AG04450 (cell line): Measurements from ENCODE around the gene AGTPBP1. TPM values are rescaled to one million over a fixed set of nuclear protein-coding genes. Genes with fewer than 3 reads are reported as not detected.

Experiments used
- CTCF ChIA-PET: fragments of 300-600, 350-600 bp; formaldehyde crosslinking; extraction: SDS; loops from one replicate; lab custom pipeline; 2022; ENCODE audit warnings: antibody characterized with exemption, inconsistent platforms; lab: Charles Lee
- POLR2A ChIA-PET: fragments of 350-600 bp; formaldehyde crosslinking; extraction: SDS; loops from one replicate; lab custom pipeline; 2021; ENCODE audit warnings: antibody characterized with exemption, inconsistent platforms; lab: Yijun Ruan, JAX
- DNase-seq: peaks from one replicate; pipeline ENCODE4 v3.0.0-alpha.2; 2011; ENCODE audit warnings: low read depth, low spot score
- H3K27ac ChIP-seq: one replicate; pipeline ENCODE4 v1.5.1; 2012; ENCODE audit warnings: low read depth, low read length, control low read depth
- H3K27me3 ChIP-seq: one replicate; pipeline ENCODE4 v1.6.0; 2012; ENCODE audit warnings: low read length; ENCODE audit not compliant: control insufficient read depth, insufficient read depth
- H3K4me3 ChIP-seq: 2 replicates; pipeline ENCODE4 v1.5.1; 2011; ENCODE audit warnings: mild to moderate bottlenecking, low read depth, low read length, control low read depth
- H3K9me3 ChIP-seq: 2 replicates; pipeline ENCODE4 v1.5.1; 2012; ENCODE audit warnings: low read length; ENCODE audit not compliant: control insufficient read depth, insufficient read depth
- CTCF ChIP-seq: IDR thresholded peaks from 2 replicates; pipeline ENCODE4 v1.5.1; 2011; ENCODE audit warnings: low read depth, low read length, control low read depth, inconsistent platforms
- polyA plus RNA-seq: library from polyadenylated mRNA; depleted of rRNA; stranded (reverse); fragments of >200 nt; gene quantifications from 2 replicates; pipeline ENCODE4 v1.2.3, GENCODE V29; 2011

AGTPBP1 gene
- polyA plus RNA-seq, 1 experiment, result 4.4 TPM

GRCh38 chr9:85510830-85511504 is 230.8 kb downstream of the AGTPBP1 start:
- Histone ChIP-seq H3K27me3 (no peaks in the 10 kb centered on the region), H3K9me3 (peaks cover 41% of the 10 kb centered on the region), H3K4me3 (no peak overlapping the region), H3K27ac (no peak overlapping the region)
- no peak for DNase-seq
- ChIA-PET CTCF (no interaction called here), POLR2A (no interaction called here)
- TF ChIP-seq CTCF, result no peak

- no peak for TF ChIP-seq CTCF
- peaks cover 44% of the 10 kb centered on the region for H3K9me3 ChIP-seq
- no peaks in the 10 kb centered on the region for H3K27me3 ChIP-seq
- H3K27ac ChIP-seq, result no peak overlapping the region
- H3K4me3 ChIP-seq, result no peak overlapping the region
- ChIA-PET POLR2A (no interaction called here), CTCF (no interaction called here)
- DNase-seq, result no peak
Observed at GRCh38 chr9:85508616-85509015, 233.1 kb downstream of the AGTPBP1 start.

DNA sequence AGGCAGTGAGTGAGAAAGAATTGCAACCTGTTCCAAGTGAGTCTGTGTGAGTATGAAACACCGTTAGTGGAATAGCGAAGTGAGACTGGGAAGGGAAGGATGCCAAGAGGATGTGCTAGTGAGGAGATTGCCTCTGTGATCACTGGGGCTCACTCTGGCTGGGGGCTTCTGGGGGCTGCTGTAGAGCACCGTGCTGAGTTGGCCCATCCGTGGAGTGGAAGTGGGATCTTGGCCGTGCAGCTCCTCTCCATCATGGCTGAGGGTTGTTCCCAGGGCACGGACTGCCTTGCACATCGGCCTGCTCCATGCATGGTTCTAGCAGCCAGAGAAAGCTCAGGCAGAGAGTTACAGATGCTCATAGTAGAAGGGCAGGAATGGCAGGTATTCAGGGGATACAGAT is 236.1 kb downstream of the AGTPBP1 start:
- DNase-seq, result no peak
- Histone ChIP-seq H3K9me3 (peaks cover 28% of the 10 kb centered on the region), H3K27ac (no peak overlapping the region), H3K27me3 (no peaks in the 10 kb centered on the region), H3K4me3 (no peak overlapping the region)
- no peak for TF ChIP-seq CTCF
- ChIA-PET POLR2A (no interaction called here), CTCF (no interaction called here)

DNA sequence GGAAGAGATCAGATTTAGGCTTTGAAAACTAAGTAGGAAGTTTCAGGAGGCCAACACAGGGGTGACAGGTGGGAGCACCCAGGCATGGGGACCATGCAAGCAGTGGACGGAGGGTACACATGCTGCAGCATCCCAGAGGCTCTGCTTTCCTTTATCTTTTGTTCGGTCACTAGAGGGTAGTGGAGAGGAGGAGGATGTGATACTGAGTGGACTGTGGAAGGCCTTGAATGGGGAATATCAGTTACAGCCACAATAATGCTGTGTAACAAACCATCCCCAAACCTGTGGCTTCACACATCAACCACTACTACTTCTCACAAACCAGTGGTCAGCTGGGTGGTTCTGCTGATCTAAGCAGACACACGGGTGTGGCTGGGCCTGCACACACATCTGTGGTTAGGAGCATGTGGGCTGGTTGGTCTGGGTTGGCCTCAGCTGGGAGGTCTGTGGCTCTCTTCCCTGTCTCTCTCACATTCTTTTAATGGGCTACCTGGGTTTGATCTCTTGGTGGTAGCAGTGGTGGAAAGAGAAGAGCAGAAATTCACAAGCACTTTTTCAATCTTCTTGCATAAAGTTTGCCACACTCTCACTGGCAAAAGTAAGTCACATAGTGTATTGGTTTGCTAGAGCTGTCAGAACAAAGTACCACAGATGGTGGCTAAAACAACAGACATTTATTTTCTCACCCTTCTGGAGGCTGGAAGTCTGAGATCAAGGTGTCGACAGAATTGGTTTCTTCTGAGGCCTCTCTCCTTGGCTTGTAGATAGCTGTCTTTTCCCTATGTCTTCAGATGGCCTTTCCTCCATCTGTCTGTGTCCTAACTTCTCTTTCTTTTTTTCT is 238.7 kb downstream of the AGTPBP1 start:
- ChIA-PET CTCF (no interaction called here), POLR2A (no interaction called here)
- DNase-seq, result no peak
- no peaks in the 10 kb centered on the region for H3K27me3 ChIP-seq
- no peak for TF ChIP-seq CTCF
- H3K27ac ChIP-seq, result no peak overlapping the region
- H3K4me3 ChIP-seq, result no peak overlapping the region
- peaks cover 12% of the 10 kb centered on the region for H3K9me3 ChIP-seq

DNA sequence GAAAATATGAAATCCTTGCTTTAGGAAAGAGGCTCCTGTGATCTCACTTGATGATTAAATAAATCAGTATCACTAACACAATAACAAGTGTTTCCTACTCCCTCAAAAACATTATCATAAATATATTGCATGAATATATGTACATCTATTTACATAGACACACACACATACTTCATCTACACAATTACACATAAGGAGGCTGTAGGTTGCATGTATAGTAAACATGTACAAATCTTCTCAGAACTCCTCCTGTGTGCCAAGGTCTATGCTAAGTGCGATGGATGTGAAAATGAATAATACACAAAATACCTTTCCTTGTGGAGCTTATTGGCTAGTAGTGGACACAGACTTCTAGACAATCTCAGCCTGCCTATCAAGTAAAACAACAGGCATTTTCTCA is 239.9 kb downstream of the AGTPBP1 start:
- Histone ChIP-seq H3K27me3 (no peaks in the 10 kb centered on the region), H3K27ac (no peak overlapping the region), H3K9me3 (peaks cover 12% of the 10 kb centered on the region), H3K4me3 (no peak overlapping the region)
- ChIA-PET CTCF (no interaction called here), POLR2A (no interaction called here)
- no peak for TF ChIP-seq CTCF
- DNase-seq, result no peak
